HepG2 (cell line): ENCODE results near the gene PIANP. TPM values are rescaled to one million over a fixed set of nuclear protein-coding genes. Genes with fewer than 3 reads are reported as not detected.

Experiments used
- ATAC-seq: fragments of 200-7000 bp; cut with Tn5 transposase; 3 replicates; pipeline ENCODE4 v1.9.1; 2020; ENCODE audit warnings: mild to moderate bottlenecking, moderate library complexity
- BruUV-seq: library from RNA; stranded (reverse); fragments of 400-500 nt; replicated peaks from 2 replicates; lab custom pipeline; 2021; lab: Mats Ljungman, UMichigan
- CTCF ChIA-PET: fragments of 300-600 bp; formaldehyde crosslinking; extraction: SDS; loops from one replicate; lab custom pipeline; 2021; ENCODE audit warnings: low total read pairs, inconsistent platforms, low intra/inter-chr PET ratio; lab: Yijun Ruan, JAX
- POLR2A ChIA-PET: fragments of 350-600 bp; sonication (Branson Sonifier 250); formaldehyde crosslinking; loops from one replicate; lab custom pipeline; 2020; ENCODE audit warnings: antibody characterized with exemption, inconsistent platforms; lab: Yijun Ruan, JAX
- DNase-seq: peaks from one replicate; pipeline ENCODE4 v3.0.0-alpha.2; 2015; ENCODE audit warnings: low spot score
- FAIRE-seq: peaks from 3 replicates; lab custom pipeline; 2011; peaks lifted over from hg19 to GRCh38; lab: Jason Lieb, UNC
- H2AFZ ChIP-seq: one replicate; pipeline ENCODE4 v1.6.1; 2011; ENCODE audit warnings: low read length, inconsistent platforms
- H3K27ac ChIP-seq: fragments of 300-600 bp; 3 replicates; pipeline ENCODE4 v1.8.0; 2011; ENCODE audit warnings: mixed run types, mild to moderate bottlenecking, mixed read lengths, low read length, inconsistent platforms; ENCODE audit not compliant: insufficient read depth; ENCODE audit errors: extremely low read length
- H3K27me3 ChIP-seq, 2 experiments: fragments of 200-600 bp in 1 of 2; 2 replicates in 1 of 2; 3 replicates in 1 of 2; pipeline versions ENCODE4 v1.6.0 to v1.8.0; 2011; ENCODE audit warnings: low read length in 2 of 2, mild to moderate bottlenecking in 2 of 2, moderate library complexity in 2 of 2, inconsistent platforms in 1 of 2; ENCODE audit not compliant: insufficient read depth in 2 of 2, control insufficient read depth in 1 of 2
- H3K36me3 ChIP-seq, 2 experiments: fragments of 200-600 bp in 1 of 2; replicated peaks in 1 of 2; 2 replicates in 1 of 2; 3 replicates in 1 of 2; pipeline versions ENCODE4 v1.5.1 to v1.8.0; 2011; ENCODE audit warnings: low read length in 2 of 2, inconsistent platforms in 1 of 2; ENCODE audit not compliant: insufficient read depth in 2 of 2, control insufficient read depth in 1 of 2
- H3K4me1 ChIP-seq: 2 replicates; pipeline ENCODE4 v1.5.1; 2012; ENCODE audit warnings: low read length, inconsistent platforms; ENCODE audit not compliant: insufficient read depth
- H3K4me2 ChIP-seq: 2 replicates; pipeline ENCODE4 v1.6.0; 2011; ENCODE audit warnings: low read depth, low read length, inconsistent platforms
- H3K4me3 ChIP-seq, 3 experiments: fragments of 200-600 bp in 1 of 3; sonication (generic), shearing (Covaris generic) in 1 of 3; replicated peaks in 1 of 3; 2 replicates each; pipeline ENCODE4 v1.5.1; 2011 to 2016; ENCODE audit warnings: low read length in 3 of 3, inconsistent platforms in 2 of 3, low read depth in 2 of 3, mild to moderate bottlenecking in 2 of 3, control low read depth in 1 of 3, mixed read lengths in 1 of 3; ENCODE audit not compliant: insufficient read depth in 1 of 3
- H3K79me2 ChIP-seq: one replicate; pipeline ENCODE4 v1.6.1; 2011; ENCODE audit warnings: low read length, inconsistent platforms; ENCODE audit not compliant: insufficient read depth
- H3K9ac ChIP-seq: 2 replicates; pipeline ENCODE4 v1.6.0; 2011; ENCODE audit warnings: mild to moderate bottlenecking, low read depth, low read length, inconsistent platforms; ENCODE audit not compliant: insufficient read depth
- H3K9me3 ChIP-seq: 2 replicates; pipeline ENCODE4 v1.5.1; 2012; ENCODE audit warnings: mild to moderate bottlenecking, low read length
- H4K20me1 ChIP-seq: 2 replicates; pipeline ENCODE4 v1.6.0; 2011; ENCODE audit warnings: inconsistent platforms, mild to moderate bottlenecking, low read length, moderate library complexity; ENCODE audit not compliant: insufficient read depth
- AGO2 ChIP-seq: fragments of 200-400 bp; formaldehyde crosslinking; optimal IDR thresholded peaks from 2 replicates; pipeline ENCODE3; 2017; ENCODE audit warnings: mild to moderate bottlenecking, low read depth, low read length, moderate library complexity
- FOXM1 ChIP-seq: sonication (generic); formaldehyde crosslinking; IDR thresholded peaks from 2 replicates; pipeline ENCODE4 v1.5.0; 2020; ENCODE audit warnings: missing genetic modification reagents
- GLMP ChIP-seq: sonication (generic); formaldehyde crosslinking; IDR thresholded peaks from 2 replicates; pipeline ENCODE4 v1.9.0; 2021; ENCODE audit warnings: missing genetic modification reagents, mild to moderate bottlenecking, borderline replicate concordance
- HNRNPUL1 ChIP-seq: fragments of 200-400 bp; formaldehyde crosslinking; IDR thresholded peaks from 2 replicates; pipeline ENCODE4 v1.6.1; 2017; ENCODE audit warnings: low read depth, mild to moderate bottlenecking, low read length, moderate library complexity
- HOXA3 ChIP-seq: sonication (generic); formaldehyde crosslinking; IDR thresholded peaks from 2 replicates; pipeline ENCODE4 v1.5.0; 2020; ENCODE audit warnings: missing genetic modification reagents
- MYC ChIP-seq: sonication (generic); formaldehyde crosslinking; IDR thresholded peaks from 2 replicates; pipeline ENCODE4 v1.9.0; 2021; ENCODE audit warnings: missing genetic modification reagents, borderline replicate concordance
- PREB ChIP-seq: sonication (generic); formaldehyde crosslinking; IDR thresholded peaks from 2 replicates; pipeline ENCODE4 v1.4.0; 2020; ENCODE audit warnings: missing genetic modification reagents
- ZC3H4 ChIP-seq: sonication (generic); formaldehyde crosslinking; IDR thresholded peaks from 2 replicates; pipeline ENCODE4 v1.4.0; 2020; ENCODE audit warnings: missing genetic modification reagents, borderline replicate concordance
- ZNF207 ChIP-seq: fragments of 450-650 bp; IDR thresholded peaks from 2 replicates; pipeline ENCODE4 v1.6.1; 2016; ENCODE audit warnings: antibody characterized with exemption, borderline replicate concordance
- ZNF605 ChIP-seq: sonication (generic); formaldehyde crosslinking; IDR thresholded peaks from 2 replicates; pipeline ENCODE4 v1.8.0; 2022; ENCODE audit warnings: mild to moderate bottlenecking, missing genetic modification reagents
- ZNF724P ChIP-seq: sonication (generic); formaldehyde crosslinking; IDR thresholded peaks from 2 replicates; pipeline ENCODE4 v1.8.0; 2022; ENCODE audit warnings: missing genetic modification reagents, borderline replicate concordance
- ZNF891 ChIP-seq: sonication (generic); formaldehyde crosslinking; IDR thresholded peaks from 2 replicates; pipeline ENCODE4 v1.5.0; 2020; ENCODE audit warnings: mild to moderate bottlenecking, missing genetic modification reagents
- WGBS: methylation state at CpG from one replicate; pipeline ENCODE4 v1.1.6; 2017; ENCODE audit warnings: low lambda C conversion rate; 5-methylcytosine and 5-hydroxymethylcytosine counted together
- in situ Hi-C: cut with HindIII; loops from 2 replicates; pipeline ENCODE4 v1.10.0; 2017; ENCODE audit warnings: low pct_unique_long_range_greater_than_20kb; ENCODE audit not compliant: extremely low pct_ligation_motif_present
- intact Hi-C: fragments of 100-400 bp; cut with micrococcal nuclease; formaldehyde crosslinking; loops from one replicate; pipeline ENCODE4 v1.10.0; 2022; ENCODE audit not compliant: unreplicated experiment
- polyA plus RNA-seq, 8 experiments: library from polyadenylated mRNA; depleted of rRNA in 3 of 8; stranded (reverse) in 7 of 8; unstranded in 1 of 8; fragments of >200 nt; fragmentation: Illumina TruSeq in 4 of 8; extraction: Trizol in 4 of 8; gene quantifications; 2 replicates each; pipeline versions ENCODE4 v1.2.1 to v1.2.3, GENCODE V29; 2011 to 2016; ENCODE audit warnings: low read depth in 4 of 8, missing spikeins in 1 of 8, mixed read lengths in 1 of 8; ENCODE audit not compliant: insufficient read depth in 1 of 8
- total RNA-seq, 5 experiments: library from RNA; depleted of rRNA; stranded (reverse); fragments of >200 nt; fragmentation: Illumina TruSeq; extraction: Trizol; gene quantifications; 2 replicates each; pipeline ENCODE4 v1.2.3, GENCODE V29; 2016; ENCODE audit warnings: low read depth in 1 of 5

Gene PIANP
- total and polyA plus RNA-seq, 2 of the 13 experiments (the other 11 are each of a cell fraction or from before 2014, with no cell fraction given), result not detected

DNA sequence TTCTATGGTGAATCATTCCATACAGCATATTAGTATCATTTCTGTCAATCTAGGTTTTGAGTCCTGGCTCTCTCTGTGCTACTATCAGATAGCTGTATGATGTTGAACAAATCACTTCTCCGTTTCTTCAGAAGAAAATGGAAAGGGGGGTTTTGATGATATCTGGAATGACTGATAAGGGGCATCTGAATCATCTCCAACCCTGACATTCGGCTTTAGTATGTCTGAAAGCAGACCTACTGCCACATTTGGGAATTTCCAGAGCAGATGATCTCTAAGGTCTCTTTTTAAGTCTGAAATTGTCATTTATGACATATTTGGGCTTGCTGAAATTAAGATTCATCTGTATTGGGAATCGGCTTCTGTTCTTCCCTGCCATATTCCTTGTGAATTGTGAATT lies 42.2 kb upstream of the PIANP start:
- Histone ChIP-seq H2AFZ (no peak overlapping the region), H3K79me2 (no peaks in the 10 kb centered on the region), H3K4me2 (no peak overlapping the region), H3K36me3 (peaks cover 12 to 13% of the 10 kb centered on the region in 2 experiments; a peak in 4 of 5 replicates), H3K4me1 (no peaks in the 10 kb centered on the region; the same call in 1 of the 2 replicates), H3K9ac (no peak overlapping the region), H3K4me3 (no peak overlapping the region), H3K27me3 (no peaks in the 10 kb centered on the region), H3K27ac (no peak overlapping the region), H4K20me1 (no peaks in the 10 kb centered on the region), H3K9me3 (no peaks in the 10 kb centered on the region)
- DNase-seq (no peak), ATAC-seq (no peak), FAIRE-seq (no peak)
- ChIA-PET CTCF (no interaction called here), POLR2A (interaction anchor here (1.3 kb wide), 1 partner anchor 10 kb away, joined by 4 read pairs; the partner anchor contains the start of gene MLF2)
- intact Hi-C loops, result no loop called here
- 52% methylated on average over 3 of the region's 3 CpGs for whole genome bisulfite sequencing
- BruUV-seq, result no TSS peak
- TF ChIP-seq GLMP (CRISPR knock-in tag) (no peak), HNRNPUL1 (no peak), MYC (no peak), ZNF605 (CRISPR knock-in tag) (no peak), AGO2 (no peak), HOXA3 (no peak), ZNF891 (no peak), ZNF724P (CRISPR knock-in tag) (no peak), FOXM1 (CRISPR knock-in tag) (no peak), PREB (CRISPR knock-in tag) (no peak), ZC3H4 (no peak), ZNF207 (no peak)
- in situ Hi-C loops, result no loop called here
